HAP-1 (cell line): ENCODE measurements around the gene CRYBA2.

ENCODE experiments used
- DNase-seq, 2 experiments: peaks; one replicate each; pipeline ENCODE4 v3.0.0-alpha.2; 2016 to 2020; ENCODE audit warnings: low spot score in 2 of 2
- H3K27me3 ChIP-seq: fragments of 250-450 bp; sonication (Bioruptor Pico); 2 replicates; pipeline ENCODE4 v1.5.1; 2020; ENCODE audit warnings: low read depth, mild to moderate bottlenecking, moderate library complexity
- H3K36me3 ChIP-seq: fragments of 250-450 bp; sonication (Bioruptor Pico); replicated peaks from 2 replicates; pipeline ENCODE4 v1.5.1; 2020; ENCODE audit warnings: mild to moderate bottlenecking
- H3K4me1 ChIP-seq: fragments of 250-450 bp; sonication (Bioruptor Pico); 2 replicates; pipeline ENCODE4 v1.5.1; 2020; ENCODE audit warnings: mild to moderate bottlenecking
- H3K4me3 ChIP-seq: fragments of 250-450 bp; sonication (Bioruptor Pico); 2 replicates; pipeline ENCODE4 v1.5.1; 2020; ENCODE audit warnings: mild to moderate bottlenecking, moderate library complexity
- H3K9me3 ChIP-seq: fragments of 250-450 bp; sonication (Bioruptor Pico); 2 replicates; pipeline ENCODE4 v1.5.1; 2020; ENCODE audit warnings: mild to moderate bottlenecking, moderate library complexity
- in situ Hi-C: fragments of 300-500 bp; cut with MboI; formaldehyde crosslinking; loops from 3 replicates; pipeline ENCODE4 v1.14.3; 2020; ENCODE audit warnings: low sequenced_read_pairs, inconsistent platforms, mixed read lengths

Gene CRYBA2

DNA sequence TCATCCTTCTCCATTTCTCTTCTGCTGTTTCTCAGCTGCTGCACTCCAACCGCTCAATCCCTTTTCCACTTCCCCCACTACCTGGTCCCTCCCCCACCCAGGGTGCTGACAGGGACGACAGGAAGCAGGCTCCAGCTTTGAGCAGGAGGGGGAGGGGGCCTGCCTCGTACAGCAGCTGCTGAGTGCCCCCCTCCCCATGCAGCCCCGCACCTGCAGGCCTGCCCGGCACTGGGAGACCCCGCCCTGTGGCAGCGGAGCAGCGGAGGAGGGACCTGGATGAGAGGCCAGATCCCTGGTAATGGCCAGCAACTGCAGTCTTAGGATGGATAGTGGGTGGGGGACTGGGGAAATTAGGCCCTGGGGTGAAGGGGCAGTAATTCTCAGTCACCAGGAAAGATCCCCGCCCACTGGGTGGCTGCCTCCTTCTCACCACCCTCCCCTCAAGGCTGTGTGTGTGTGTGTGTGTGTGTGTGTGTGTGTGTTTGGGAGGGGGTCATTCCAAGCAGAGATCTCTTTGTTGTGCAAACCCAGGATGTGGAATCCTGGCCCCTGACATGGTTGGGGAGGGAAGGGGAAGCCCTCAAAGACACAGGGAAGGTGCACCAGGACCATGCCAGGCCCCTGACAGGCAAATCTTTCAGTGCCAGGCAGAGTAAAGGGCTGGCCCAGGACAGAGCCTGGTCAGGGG lies 6.8 kb upstream of the CRYBA2 start:
- no peak for DNase-seq
- Histone ChIP-seq H3K27me3 (peaks cover 23% of the 10 kb centered on the region), H3K36me3 (no peaks in the 10 kb centered on the region), H3K4me1 (no peaks in the 10 kb centered on the region), H3K9me3 (no peaks in the 10 kb centered on the region), H3K4me3 (no peak overlapping the region)
- in situ Hi-C loops: no loop called here

DNA sequence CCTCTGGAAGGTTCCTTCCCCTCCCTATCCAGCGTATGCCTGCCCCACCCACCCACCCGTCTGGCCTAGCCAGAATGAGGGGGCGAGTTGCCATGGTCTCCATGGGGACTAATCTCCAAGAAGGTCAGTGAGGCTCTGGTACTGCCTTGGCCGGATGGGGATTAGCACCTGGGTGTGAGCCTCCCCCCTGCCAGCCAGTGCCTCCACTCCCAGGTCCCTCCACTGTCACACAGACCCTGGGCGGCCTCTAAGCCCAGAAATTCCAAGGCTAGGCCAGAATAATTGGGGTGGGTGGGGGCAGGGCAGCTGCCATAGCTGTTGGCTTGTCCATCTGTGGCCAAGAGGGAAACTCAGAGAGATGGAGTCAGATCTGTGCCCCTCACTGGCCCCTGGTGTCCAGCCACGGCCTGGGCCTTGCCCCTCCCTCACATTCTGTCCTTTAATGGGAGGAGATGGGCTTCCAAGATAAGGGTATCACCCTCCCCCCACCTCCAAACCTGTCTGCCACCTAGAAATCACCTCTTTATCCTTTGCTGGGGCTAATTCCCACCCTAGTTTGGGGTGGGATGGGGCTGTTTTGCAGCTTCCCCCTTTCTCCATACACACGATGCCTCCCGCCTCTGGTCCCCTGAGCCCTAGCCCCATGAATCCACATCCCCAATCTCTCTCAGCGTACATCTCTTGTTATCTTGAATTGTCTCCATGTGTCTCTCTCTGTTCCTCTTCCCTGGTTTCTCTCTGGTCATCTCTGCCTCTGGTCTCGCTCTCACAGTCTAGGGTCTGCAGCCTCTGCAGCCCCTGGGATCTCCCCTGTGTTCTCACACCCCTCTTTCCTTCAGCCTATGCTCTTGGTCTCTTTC lies 6.0 kb upstream of the CRYBA2 start:
- DNase-seq: no peak
- in situ Hi-C loops: no loop called here
- Histone ChIP-seq H3K4me1 (no peaks in the 10 kb centered on the region), H3K9me3 (no peaks in the 10 kb centered on the region), H3K4me3 (no peak overlapping the region), H3K36me3 (no peaks in the 10 kb centered on the region), H3K27me3 (peaks cover 27% of the 10 kb centered on the region)

DNA sequence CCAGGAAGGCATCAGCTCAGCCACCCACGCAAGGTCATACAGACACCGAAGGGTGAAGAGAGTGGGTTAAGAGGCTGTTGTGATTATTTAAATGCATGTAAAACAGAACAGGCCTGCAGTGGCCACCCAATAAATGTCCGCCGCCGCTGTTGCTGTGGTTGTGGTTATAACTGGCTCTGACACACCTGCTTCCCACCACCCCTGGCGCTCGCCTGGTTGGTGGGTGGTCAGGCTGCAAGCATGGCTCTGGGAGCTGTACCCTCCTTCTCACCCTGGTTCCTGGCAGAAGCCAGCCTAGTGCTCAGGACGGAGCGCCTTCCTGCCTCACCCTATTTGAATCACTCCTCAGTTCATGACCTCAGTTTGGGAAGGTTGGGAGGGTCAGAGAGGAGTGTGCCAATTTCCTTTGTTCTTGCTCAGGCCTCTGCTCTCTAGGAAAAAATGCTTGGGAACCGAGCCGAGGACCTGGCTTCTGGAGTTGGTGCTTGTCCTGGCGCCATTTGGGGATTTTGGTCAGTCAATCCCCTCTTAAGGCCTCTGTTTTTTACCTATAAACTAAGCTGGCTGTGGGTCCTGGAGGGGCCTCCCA lies 5.3 kb upstream of the CRYBA2 start:
- DNase-seq: no peak
- no peaks in the 10 kb centered on the region for H3K4me1 ChIP-seq
- H3K4me3 ChIP-seq: no peak overlapping the region
- in situ Hi-C loops: no loop called here
- H3K36me3 ChIP-seq: no peaks in the 10 kb centered on the region
- peaks cover 31% of the 10 kb centered on the region for H3K27me3 ChIP-seq
- H3K9me3 ChIP-seq: no peaks in the 10 kb centered on the region

DNA sequence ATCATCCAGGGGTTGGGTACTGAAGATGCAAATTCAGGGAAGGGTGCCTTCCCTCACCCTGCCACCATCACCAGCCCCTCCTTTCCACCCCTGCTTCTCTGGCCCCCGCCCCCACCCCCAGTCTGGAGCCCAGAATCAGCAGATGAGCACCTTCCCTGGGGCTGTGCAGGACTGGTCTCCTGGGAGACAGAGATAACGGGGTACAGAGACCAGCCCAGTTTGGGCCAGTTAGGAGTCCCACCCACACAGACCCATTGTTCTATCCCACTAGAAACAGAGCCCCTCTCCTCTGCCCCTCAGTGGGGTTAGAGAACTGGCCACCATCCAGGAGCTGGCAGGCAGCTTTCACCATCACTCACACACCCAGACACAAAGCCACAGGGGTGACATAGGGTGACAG lies 4.5 kb upstream of the CRYBA2 start:
- Histone ChIP-seq H3K27me3 (peaks cover 31% of the 10 kb centered on the region), H3K36me3 (no peaks in the 10 kb centered on the region), H3K4me3 (no peak overlapping the region), H3K4me1 (no peaks in the 10 kb centered on the region), H3K9me3 (no peaks in the 10 kb centered on the region)
- in situ Hi-C loops: no loop called here
- DNase-seq: no peak

DNA sequence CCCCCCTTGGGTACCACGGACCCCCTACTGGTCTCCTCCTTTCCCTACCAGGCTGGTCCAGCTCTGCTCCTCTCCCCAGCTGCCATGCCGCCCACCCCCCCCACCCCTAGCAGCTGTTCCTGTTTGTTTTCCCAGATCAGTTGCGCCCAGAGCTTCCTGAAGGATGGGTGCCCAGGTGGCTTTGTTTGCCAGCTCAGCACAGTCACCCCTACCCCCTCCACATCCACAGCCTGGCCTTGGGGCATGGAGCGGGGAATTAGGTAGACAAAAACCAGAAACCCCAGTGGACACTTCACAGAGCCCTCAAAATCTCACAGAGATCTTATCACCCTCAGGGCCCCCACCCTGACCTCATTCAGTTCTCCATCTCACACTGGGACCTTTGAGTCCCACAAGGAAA lies 3.7 kb upstream of the CRYBA2 start:
- no peaks in the 10 kb centered on the region for H3K9me3 ChIP-seq
- H3K27me3 ChIP-seq: peaks cover 29% of the 10 kb centered on the region
- H3K4me3 ChIP-seq: no peak overlapping the region
- in situ Hi-C loops: no loop called here
- no peak for DNase-seq
- no peaks in the 10 kb centered on the region for H3K36me3 ChIP-seq
- H3K4me1 ChIP-seq: no peaks in the 10 kb centered on the region

DNA sequence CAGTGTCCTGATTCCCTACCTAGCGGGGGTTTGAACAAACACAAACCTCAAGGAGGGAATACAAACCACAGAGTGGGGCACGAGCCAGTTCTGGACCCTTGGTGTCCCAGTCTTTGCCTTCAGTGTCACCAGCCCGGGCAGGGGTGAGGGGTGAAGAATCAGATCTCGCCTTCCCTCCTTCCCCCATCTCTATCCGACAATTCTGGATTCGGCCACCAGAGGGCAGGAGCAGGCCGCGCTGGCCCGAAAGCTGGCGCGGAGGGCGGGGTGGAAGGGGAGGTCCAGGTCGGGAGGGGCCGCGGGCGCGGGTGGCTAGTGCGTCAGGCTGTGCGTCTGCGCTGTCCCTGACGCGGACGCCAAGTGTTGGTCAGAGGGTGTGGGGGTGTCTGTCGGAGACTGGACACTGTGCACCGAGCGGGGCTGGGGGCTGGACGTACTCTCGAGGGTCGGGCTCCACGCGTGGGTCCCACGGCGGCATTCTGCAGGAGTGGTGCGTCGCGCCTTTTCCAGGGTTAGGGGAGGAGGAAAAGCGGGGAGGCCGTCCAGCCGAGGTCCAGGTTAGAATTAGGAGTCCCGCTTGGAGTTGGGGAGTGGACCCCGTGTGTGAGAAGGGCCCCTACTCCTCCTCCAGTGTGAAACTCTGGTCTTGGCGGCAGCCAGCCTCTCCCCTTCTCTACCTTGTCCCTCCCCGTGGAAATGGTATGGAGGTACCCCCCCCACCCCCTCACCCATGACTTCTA lies 2.9 kb upstream of the CRYBA2 start:
- H3K36me3 ChIP-seq: no peaks in the 10 kb centered on the region
- no peaks in the 10 kb centered on the region for H3K4me1 ChIP-seq
- peak overlapping the region; percentile 23 for H3K4me3 ChIP-seq
- H3K9me3 ChIP-seq: no peaks in the 10 kb centered on the region
- in situ Hi-C loops: no loop called here
- peaks cover 34% of the 10 kb centered on the region for H3K27me3 ChIP-seq
- peak; percentile 71 to 94 for DNase-seq

DNA sequence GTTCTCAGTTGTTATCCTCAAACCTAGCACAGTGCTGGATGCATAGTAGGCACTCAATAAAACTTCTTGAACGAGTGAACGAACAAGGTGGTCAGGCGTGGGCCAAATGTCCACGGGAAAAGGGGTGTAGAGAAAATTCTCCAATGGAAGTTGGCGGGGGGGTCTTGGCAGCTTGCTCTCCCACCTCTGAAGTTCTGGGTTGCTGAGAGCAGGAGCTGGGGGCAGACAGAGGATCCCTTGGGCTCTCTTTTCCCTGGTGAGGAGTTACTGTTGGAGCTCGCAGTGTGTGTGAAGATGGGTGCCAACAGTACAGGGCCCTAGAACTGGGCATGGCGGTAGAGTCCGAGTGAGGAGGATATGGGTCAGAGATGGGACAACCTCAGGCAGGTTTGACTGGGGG lies 2.3 kb upstream of the CRYBA2 start:
- Histone ChIP-seq H3K36me3 (no peaks in the 10 kb centered on the region), H3K4me1 (no peaks in the 10 kb centered on the region), H3K4me3 (no peak overlapping the region), H3K27me3 (peaks cover 39% of the 10 kb centered on the region), H3K9me3 (no peaks in the 10 kb centered on the region)
- no peak for DNase-seq
- in situ Hi-C loops: no loop called here

DNA sequence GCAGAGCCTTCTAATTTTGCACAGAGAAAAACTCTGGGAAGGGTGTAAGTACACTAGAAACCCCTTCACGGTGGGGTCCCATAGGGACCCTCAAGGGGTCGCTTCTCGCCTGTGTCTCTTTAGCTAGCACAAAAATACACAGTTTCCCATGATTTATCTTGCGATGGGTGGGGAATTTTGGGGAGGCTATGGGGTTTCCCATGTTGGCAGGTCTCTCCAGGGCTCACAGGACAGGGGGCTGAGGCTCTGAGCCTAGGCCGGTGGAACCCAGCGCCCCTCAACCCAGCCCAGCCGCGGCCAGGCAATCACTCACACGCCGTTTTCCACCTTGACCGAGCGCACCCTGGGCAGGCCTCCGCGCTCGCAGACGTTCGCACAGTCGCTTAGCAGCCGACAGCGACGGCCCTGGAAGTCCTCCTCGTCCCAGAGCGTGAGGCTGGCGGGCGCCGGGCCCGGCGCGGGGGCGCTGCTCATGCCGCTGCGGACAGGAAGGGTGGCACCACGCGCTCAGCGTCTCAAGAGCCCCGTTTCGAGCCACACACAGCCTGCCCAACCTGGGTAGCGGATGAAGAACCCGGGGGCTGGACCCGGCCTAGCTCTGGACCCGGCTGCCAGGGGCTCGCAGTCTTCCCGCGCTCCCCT lies 398 bp downstream of the CRYBA2 start:
- no peak overlapping the region for H3K4me3 ChIP-seq
- in situ Hi-C loops: no loop called here
- peaks cover 63% of the 10 kb centered on the region for H3K27me3 ChIP-seq
- no peaks in the 10 kb centered on the region for H3K9me3 ChIP-seq
- DNase-seq: no peak
- H3K36me3 ChIP-seq: no peaks in the 10 kb centered on the region
- no peaks in the 10 kb centered on the region for H3K4me1 ChIP-seq

DNA sequence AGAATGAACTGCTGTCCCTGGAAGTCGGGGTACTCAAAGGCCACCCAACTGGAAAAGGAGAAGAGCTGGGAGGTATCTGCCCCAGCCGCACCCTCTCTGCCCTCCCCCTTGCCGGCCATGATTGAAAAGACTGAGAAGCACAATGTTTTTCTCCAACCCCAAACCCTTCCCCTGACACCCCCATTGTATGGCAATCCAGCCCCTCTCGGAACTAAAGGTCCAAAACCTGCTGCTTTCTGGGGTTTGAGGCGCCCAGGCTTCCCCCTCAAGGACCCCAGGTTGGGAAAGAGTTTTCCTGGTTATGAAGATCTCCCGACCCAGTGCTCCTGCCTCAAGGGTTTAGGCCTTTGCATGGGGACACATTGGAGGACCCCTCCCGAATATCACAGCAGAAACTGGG lies 1.0 kb downstream of the CRYBA2 start:
- in situ Hi-C loops: no loop called here
- Histone ChIP-seq H3K4me3 (no peak overlapping the region), H3K36me3 (no peaks in the 10 kb centered on the region), H3K9me3 (no peaks in the 10 kb centered on the region), H3K27me3 (peaks cover 69% of the 10 kb centered on the region), H3K4me1 (no peaks in the 10 kb centered on the region)
- DNase-seq: no peak

DNA sequence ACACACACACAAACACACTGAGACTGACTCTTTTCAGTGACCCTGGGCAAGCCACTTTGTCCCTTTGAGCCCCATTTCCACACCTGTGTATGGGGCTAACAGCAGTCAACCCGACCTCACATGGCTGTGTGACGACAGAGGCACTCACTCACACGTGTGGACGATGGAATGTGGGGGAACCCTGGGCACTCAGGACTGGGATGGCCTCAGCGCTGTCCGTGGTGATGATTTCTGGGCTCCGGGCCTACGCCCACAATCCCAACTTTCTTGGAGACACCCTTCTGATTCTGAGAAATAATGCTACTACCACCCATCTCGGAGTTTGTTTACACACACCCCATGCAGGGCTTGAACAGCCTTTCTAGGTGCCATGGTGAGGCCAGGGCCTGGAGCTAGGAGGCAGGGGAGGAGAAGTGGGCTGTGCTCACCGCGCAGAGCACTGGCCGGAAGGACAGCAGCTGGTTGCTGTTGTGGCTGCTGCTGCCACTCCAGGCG lies 1.5 kb downstream of the CRYBA2 start:
- no peak for DNase-seq
- in situ Hi-C loops: no loop called here
- Histone ChIP-seq H3K9me3 (no peaks in the 10 kb centered on the region), H3K27me3 (peaks cover 74% of the 10 kb centered on the region), H3K4me1 (no peaks in the 10 kb centered on the region), H3K36me3 (no peaks in the 10 kb centered on the region), H3K4me3 (no peak overlapping the region)

DNA sequence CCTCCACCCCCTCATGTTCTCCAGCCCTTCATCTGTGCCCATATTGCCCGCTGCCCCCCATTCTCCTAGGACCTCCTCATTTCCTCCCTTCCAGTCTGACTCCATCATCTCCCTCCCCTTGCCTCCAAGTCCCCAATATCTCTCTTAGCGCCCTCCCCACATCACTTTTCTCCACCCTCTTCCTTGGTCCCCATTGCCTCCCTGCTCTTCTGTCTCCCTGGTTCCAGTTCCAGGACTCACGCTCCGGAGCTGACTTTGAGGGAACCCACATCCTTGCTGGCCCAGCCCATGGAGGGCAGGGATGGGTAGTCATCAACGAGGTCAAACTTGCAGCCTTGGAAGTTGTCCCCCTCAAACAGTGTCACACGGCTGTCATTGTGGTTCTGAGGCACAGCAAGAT lies 2.6 kb downstream of the CRYBA2 start:
- Histone ChIP-seq H3K4me1 (no peaks in the 10 kb centered on the region), H3K4me3 (no peak overlapping the region), H3K27me3 (peaks cover 85% of the 10 kb centered on the region), H3K9me3 (no peaks in the 10 kb centered on the region), H3K36me3 (no peaks in the 10 kb centered on the region)
- in situ Hi-C loops: no loop called here
- no peak for DNase-seq

DNA sequence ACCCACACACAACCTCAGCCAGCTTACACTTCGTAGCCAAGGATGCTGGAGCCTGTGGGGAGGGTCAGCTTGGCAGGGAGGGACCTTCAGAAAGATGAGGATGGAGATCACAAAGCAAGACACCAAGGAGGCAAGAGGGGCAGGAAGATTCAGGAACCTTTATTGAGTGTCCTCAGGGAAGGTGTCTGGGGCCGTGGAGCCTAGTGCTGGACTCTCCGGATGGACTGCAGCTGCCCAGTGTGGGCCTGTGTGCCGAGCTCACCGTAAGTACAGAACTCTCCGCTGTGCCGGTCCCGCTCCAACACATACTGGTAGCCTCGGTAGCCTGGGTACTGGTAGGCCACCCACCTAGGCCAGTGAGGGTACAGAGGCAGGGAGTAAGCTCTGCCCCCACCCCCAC lies 3.2 kb downstream of the CRYBA2 start:
- in situ Hi-C loops: no loop called here
- Histone ChIP-seq H3K9me3 (no peaks in the 10 kb centered on the region), H3K4me1 (no peaks in the 10 kb centered on the region), H3K4me3 (no peak overlapping the region), H3K36me3 (no peaks in the 10 kb centered on the region), H3K27me3 (peaks cover 89% of the 10 kb centered on the region)
- no peak for DNase-seq

DNA sequence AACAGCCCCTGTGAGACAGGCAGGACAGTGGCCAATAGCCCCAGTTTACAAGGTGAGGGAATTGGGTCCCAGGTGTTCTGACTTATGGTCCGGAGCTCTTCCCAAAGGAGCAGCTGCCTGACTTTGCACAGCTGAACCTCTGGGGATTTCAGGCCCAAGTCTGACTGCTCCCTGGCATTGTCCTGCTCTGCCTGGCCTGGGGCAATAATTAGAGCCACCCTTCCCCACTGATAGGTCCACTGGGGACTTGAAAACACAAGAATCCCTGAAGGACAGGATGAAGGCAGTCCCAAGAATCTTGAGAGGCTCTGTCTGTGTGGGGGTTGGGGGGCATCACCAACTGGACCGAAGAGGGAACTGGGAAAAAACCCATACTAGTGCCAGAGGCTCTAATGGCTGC lies 4.6 kb downstream of the CRYBA2 start:
- Histone ChIP-seq H3K27me3 (peaks cover 93% of the 10 kb centered on the region), H3K4me3 (no peak overlapping the region)

More for the DNA sequence above, 4.6 kb downstream of the CRYBA2 start:
- in situ Hi-C loops: no loop called here
- no peak for DNase-seq
- Histone ChIP-seq H3K9me3 (no peaks in the 10 kb centered on the region), H3K4me1 (no peaks in the 10 kb centered on the region), H3K36me3 (no peaks in the 10 kb centered on the region)
